NCI-H1105 treated with DMSO at 0.1 percent for 48 hours (cell line): Measurements from ENCODE around the gene HDHD2.
A peak's percentile ranks its signal among the peaks of the same experiment; 100 is the strongest.
"Not testable (repeated sequence)": the region's sequence is repeated elsewhere in the genome, so short reads cannot be mapped to it uniquely, and the experiment has no call there.

ENCODE experiments used
- DNase-seq: peaks from one replicate; lab custom pipeline; 2025; lab: John Stamatoyannopoulos, UW

Gene HDHD2, protein sequence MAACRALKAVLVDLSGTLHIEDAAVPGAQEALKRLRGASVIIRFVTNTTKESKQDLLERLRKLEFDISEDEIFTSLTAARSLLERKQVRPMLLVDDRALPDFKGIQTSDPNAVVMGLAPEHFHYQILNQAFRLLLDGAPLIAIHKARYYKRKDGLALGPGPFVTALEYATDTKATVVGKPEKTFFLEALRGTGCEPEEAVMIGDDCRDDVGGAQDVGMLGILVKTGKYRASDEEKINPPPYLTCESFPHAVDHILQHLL

DNA sequence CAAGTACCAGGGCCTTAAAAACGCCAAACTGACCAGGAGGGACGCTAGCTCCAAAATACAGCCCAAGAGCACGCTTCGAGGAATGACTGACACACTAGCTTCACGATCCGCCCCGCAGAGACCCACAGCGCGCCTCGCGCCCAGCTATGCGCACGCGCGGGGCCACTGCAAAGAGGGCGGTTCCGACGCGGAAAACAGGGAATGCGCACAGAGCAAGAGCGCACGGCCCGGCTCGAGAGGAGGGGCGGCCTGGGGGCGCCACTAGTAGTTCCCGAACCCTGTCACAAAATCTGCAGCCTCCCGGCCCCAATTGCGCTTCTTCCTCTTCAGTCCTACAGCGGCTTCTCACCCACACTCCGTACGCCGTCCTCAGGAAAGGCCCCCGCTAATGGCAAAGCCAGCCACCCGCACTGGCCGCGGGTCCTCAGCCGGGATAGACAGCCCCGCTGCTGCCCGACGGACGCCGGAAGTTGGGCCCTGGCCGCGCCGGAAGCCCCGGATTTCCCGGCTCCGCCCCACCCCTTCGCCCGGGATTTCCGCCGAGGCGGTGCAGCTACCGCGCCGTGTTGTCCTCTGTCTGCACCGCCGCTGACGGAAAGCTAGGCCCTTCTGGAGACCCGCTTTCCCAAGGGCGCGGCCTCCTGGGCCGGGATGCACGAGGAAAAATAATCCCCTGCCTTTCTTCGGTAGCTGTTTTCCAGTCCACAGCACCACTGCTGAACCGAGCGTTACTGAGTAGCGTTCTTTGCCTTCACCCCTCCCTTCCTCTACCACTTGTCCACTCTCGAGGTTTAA is at the start of gene HDHD2:
Gene HDHD2 (minus strand): TSS at position 472 of the 795 bp plus-strand sequence. CDS start 14,061 bp downstream, outside the sequence.
- peak; percentile 74 for DNase-seq

- DNase-seq, result not testable (repeated sequence)
Measured at GRCh38 chr18:47195961-47196360, 45.7 kb upstream of the HDHD2 start.

DNA sequence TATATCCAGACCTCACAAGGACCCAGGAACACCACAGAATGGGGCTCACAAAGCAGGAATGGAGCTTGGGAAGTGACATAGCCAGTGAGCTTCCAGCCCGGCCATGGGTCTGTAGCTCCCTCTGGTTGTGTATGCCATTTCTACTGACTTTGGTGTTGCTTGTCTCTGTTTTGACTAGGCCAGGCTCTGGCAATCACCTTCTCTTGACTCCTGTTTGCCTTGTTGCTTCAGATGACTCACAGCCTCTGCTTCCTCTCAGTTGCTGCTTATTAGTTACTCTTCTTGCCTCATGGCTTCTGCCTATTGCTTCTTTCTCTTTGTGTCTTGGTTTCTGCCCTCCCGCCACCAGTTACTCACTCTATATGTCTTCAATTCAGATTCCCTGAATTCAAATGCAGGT is 41.7 kb upstream of the HDHD2 start:
- DNase-seq, result no peak

- no peak for DNase-seq
Measured at GRCh38 chr18:47187721-47188120, 37.4 kb upstream of the HDHD2 start.

DNA sequence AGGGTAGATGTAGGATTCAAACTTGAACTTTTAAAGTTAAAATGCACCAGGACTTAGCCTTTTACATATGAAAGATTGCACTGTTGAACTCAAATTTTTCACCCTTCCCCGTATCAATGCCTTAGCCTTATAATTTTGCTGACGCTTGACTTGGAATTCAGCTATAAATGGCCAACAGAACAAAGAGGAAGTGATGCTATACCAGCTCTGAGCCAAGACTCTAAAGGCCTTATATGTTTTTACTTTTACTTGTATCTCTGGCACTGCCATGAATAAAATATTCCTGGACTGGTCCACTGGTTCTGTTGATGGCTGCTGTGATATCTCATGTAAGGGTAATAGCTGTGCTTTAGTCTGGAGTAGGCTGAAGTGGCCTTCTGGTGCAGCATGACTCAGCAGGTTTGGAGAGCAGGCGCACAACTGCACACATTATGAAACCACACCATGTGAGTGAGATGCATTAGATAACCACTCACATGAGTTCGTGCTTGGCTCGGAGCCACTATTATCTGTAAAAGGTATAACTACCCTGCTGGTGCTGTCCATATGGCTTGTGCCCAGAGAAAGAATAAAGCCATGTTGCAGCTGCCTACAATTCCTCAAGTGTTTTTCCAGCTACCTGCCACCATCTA is 34.2 kb upstream of the HDHD2 start:
- DNase-seq, result no peak

DNA sequence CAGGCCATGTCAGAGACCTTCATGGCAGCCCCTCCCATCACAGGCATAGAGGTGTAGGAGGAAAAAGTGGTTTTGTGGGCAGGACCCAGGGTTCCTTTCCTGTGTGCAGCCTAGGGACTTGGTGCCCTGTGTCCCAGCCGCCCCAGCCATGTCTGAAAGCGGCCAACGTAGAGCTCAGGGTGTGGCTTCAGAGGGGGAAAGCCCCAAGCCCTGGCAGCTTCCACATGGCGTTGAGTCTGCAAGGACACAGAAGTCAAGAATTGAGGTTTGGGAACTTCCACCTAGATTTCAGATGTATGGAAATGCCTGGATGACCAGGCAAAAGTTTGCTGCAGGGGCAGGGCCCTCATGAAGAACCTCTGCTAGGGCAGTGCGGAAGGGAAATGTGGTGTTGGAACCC is 31.9 kb upstream of the HDHD2 start:
- not testable (repeated sequence) for DNase-seq

GRCh38 chr18:47180765-47181164 is 30.5 kb upstream of the HDHD2 start:
- no peak for DNase-seq

DNA sequence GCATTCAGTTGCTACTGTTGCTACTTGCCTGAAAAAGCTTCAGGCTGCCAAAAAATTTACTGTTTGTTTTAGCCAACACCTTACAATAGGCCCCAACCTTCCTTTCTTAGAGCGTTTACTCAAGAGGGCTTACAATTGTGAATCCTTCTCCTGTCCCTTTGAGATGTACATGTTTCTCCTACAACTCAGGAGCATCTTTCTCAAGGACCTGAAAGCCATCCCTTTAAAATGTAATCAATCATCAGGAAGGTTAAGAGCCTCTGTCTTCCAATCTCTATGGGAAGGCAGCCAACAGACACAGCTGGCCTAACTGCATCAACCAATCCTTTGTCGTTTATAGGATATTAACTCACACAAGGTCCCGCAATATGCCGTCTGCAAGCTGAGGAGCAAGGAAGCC is 29.2 kb upstream of the HDHD2 start:
- DNase-seq, result peak; percentile 81

DNA sequence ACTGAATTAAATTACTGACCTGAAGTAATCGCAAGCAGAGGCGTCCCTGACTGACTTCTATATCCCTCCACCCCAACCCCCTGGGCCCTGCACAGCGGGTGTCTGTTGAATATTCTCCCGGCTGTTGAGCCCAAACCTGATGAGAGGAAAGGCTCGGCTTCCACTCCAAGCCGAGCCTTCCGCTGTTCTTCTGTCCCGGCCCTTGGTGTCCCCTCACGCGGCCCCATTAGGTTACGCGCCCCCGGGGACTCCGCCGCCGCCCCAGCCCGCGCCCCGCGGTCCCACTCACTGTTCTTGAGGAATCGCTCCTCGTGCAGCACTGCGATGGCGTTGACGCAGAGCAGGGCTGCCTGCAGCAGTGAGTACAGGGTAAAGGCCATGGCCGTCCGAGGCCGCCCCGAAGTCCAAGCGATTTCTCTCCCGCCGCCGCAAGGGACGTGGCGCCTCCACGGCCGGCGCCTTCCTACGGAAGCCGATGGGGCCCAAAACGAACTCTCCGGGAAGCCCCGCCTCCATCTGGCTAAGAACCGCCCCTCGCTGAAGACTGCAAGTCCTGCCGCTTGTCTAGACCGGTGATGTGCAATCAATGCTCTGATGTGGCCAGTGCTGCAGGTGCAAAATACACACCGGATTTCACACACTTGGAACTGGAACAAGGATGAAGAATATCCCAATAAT is 25.7 kb upstream of the HDHD2 start, which contains the start of gene IER3IP1:
Gene IER3IP1 (minus strand): TSS at position 467 of the 678 bp plus-strand sequence. CDS start 87 bp downstream, at position 380.
- peak; percentile 92 for DNase-seq

DNA sequence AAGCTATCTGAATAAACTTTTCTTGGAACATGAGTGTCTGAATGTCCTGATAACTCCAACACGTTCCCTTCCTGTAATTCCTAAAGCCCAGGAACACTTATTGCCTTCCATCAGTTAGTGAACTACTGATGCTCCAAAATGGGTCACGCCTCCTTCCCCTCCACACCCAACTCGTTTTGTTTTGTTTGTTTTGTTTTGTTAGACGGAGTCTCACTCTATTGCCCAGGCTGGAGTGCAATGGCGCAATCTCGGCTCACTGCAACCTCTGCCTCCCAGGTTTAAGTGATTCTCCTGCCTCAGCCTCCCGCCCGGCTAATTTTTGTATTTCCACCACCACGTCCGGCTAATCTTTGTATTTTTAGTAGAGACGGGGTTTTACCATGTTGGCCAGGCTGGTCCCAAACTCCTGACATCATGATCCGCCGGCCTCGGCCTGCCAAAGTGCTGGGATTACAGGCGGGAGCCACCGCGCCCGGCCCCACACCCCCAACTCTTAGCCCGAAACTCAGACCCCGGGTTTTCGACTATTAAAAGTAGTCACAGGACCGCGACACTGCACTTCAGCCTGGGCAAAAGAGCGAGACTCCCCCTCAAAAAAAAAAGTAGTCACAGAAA is 25.1 kb upstream of the HDHD2 start:
- no peak for DNase-seq

- no peak for DNase-seq
Measured at GRCh38 chr18:47174545-47175116, 24.3 kb upstream of the HDHD2 start.

GRCh38 chr18:47172476-47172875 is 22.2 kb upstream of the HDHD2 start:
- no peak for DNase-seq

DNA sequence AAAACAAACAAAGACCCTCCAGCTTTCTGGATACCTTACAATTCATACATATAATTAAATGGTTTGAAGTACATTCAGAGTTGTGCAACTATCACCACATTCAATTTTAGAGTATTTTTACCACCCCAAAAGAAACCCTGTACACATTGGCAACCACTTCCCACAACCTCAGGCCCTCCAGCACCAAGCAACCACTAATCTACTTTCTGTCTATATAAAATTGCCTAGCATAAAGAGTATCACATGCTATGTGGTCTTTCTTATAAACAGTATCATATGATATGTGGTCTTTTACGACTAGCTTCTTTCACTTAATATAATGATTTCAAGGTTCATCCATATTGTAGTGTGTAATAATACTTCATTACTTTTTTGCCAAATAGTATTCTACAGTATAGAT is 18.6 kb upstream of the HDHD2 start:
- no peak for DNase-seq

DNA sequence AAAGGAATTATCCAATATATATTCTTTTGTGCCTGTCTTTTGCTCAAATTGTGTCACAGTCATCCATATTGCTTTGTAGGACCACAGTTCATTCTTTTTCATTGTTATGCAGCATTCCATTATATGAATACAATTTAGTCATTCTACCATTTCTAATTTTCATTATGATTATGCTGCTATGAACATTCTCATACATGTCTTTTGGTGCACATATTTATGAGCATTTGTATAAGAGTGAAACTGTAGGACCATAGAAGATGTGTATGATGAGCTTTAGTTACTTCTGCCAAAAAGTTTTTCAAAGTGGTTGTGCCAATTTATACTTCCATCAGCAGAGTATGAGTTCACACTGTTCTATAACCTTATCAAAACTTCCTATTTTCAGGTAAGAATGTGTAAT is 18.2 kb upstream of the HDHD2 start:
- DNase-seq, result no peak

DNA sequence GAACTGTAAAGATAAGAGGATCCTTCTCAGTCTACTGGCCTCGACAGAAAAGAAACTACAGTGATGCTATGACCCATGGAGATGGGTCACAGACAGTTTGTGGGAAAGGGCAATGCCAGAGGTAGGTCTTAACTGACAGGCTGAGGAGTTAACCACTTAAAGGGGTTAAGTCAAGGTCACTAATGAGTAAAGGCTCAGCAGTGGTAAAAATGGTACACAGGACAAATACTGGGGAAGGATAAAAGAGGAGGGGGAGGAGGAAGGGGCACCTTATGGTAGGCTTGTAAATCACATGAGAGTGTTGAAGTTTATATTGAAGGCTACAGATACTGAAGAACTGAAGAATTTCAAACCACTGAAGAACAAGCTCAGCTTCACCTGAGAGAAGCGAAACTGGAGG is 16.0 kb upstream of the HDHD2 start:
- DNase-seq, result no peak

DNA sequence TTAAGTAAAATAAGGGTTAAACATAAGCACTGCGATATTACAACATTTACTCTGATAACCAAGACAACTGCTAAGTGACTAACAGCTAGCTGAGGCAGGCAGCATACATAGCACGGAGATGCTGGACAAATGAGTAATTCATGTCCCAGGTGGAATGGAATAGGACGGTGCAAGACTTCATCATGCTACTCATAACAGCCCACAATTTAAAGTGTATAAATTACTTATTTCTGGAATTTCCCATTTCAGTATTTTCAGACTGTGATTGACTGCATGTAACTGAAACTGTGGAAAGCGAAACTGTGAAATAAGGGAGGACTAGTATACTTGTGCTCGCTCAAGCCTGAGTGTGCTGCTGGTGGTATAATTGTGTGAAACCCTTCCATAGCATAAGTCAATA is 12.9 kb upstream of the HDHD2 start:
- DNase-seq, result no peak

GRCh38 chr18:47160256-47160655 is 10.0 kb upstream of the HDHD2 start:
- DNase-seq, result no peak

GRCh38 chr18:47158404-47158803 is 8.1 kb upstream of the HDHD2 start:
- not testable (repeated sequence) for DNase-seq

DNA sequence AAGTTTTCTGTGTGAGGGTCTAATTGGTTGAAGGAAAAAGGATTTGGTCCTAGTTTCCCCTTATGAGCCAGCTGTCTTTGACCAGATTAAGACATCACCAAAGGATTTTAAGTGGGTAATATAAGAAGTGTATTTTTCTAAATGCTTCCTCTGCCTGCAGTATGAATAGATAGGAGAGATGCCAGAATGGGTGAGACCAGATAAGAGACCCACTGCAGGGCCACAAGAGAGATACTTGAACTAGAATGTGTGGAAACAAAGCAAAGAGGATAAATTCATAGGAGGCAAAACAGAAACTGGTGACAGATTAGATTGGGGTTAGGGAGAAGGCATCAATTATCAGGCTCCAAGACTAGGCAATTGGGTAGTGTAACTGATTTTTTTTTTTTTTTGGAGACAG is 1.1 kb upstream of the HDHD2 start:
- no peak for DNase-seq

- no peak for DNase-seq
Measured at GRCh38 chr18:47150824-47151366, 595 bp upstream of the HDHD2 start.

- DNase-seq, result no peak
Measured at GRCh38 chr18:47149457-47150028, 757 bp downstream of the HDHD2 start.
